Keratinocyte (primary cell): ENCODE results near the gene PFKP. TPM values are rescaled to one million over a fixed set of nuclear protein-coding genes. Genes with fewer than 3 reads are reported as not detected.
"Not testable (repeated sequence)": the region's sequence is repeated elsewhere in the genome, so short reads cannot be mapped to it uniquely, and the experiment has no call there.

ENCODE experiments used
- DNase-seq: peaks from one replicate; pipeline ENCODE4 v3.0.0-alpha.2; 2011; ENCODE audit warnings: low read depth, missing footprints, low spot score
- FAIRE-seq: peaks from 2 replicates; lab custom pipeline; 2011; peaks lifted over from hg19 to GRCh38; lab: Jason Lieb, UNC
- H2AFZ ChIP-seq: 2 replicates; pipeline ENCODE4 v1.6.0; 2012; ENCODE audit warnings: low read length, control low read depth, inconsistent platforms; ENCODE audit not compliant: control insufficient read depth
- H3K27ac ChIP-seq: 2 replicates; pipeline ENCODE4 v1.5.1; 2011; ENCODE audit warnings: low read length; ENCODE audit not compliant: control insufficient read depth, insufficient read depth
- H3K27me3 ChIP-seq: 3 replicates; pipeline ENCODE4 v1.6.0; 2011; ENCODE audit warnings: low read length; ENCODE audit not compliant: control insufficient read depth, insufficient read depth; ENCODE audit errors: extremely low read depth
- H3K36me3 ChIP-seq, 2 experiments: 2 replicates in 1 of 2; 3 replicates in 1 of 2; pipeline ENCODE4 v1.5.1; 2011; ENCODE audit warnings: low read length in 2 of 2, mild to moderate bottlenecking in 1 of 2; ENCODE audit not compliant: control insufficient read depth in 2 of 2, insufficient read depth in 2 of 2; ENCODE audit errors: extremely low read depth in 1 of 2
- H3K4me1 ChIP-seq: 3 replicates; pipeline ENCODE4 v1.5.1; 2011; ENCODE audit warnings: low read length; ENCODE audit not compliant: control insufficient read depth, insufficient read depth; ENCODE audit errors: extremely low read depth
- H3K4me2 ChIP-seq: 3 replicates; pipeline ENCODE4 v1.6.0; 2011; ENCODE audit warnings: low read depth, low read length; ENCODE audit not compliant: control insufficient read depth, insufficient read depth; ENCODE audit errors: extremely low read depth
- H3K4me3 ChIP-seq, 3 experiments: fragments of 200-600 bp in 1 of 3; sonication (generic) in 1 of 3; 2 replicates in 2 of 3; 3 replicates in 1 of 3; pipeline ENCODE4 v1.5.1; 2011 to 2016; ENCODE audit warnings: low read length in 3 of 3, mild to moderate bottlenecking in 3 of 3, control low read depth in 2 of 3, inconsistent platforms in 1 of 3, low read depth in 1 of 3, mixed read lengths in 1 of 3, mixed run types in 1 of 3, moderate library complexity in 1 of 3; ENCODE audit not compliant: control insufficient read depth in 2 of 3, insufficient read depth in 2 of 3; ENCODE audit errors: extremely low read depth in 1 of 3
- H3K79me2 ChIP-seq: 2 replicates; pipeline ENCODE4 v1.6.0; 2012; ENCODE audit warnings: low read length; ENCODE audit not compliant: control insufficient read depth, insufficient read depth
- H3K9ac ChIP-seq: 3 replicates; pipeline ENCODE4 v1.6.0; 2011; ENCODE audit warnings: low read length; ENCODE audit not compliant: control insufficient read depth, insufficient read depth; ENCODE audit errors: extremely low read depth
- H3K9me1 ChIP-seq: 3 replicates; pipeline ENCODE4 v1.6.0; 2011; ENCODE audit warnings: low read length; ENCODE audit not compliant: control insufficient read depth, insufficient read depth; ENCODE audit errors: extremely low read depth
- H3K9me3 ChIP-seq: 2 replicates; pipeline ENCODE4 v1.5.1; 2012; ENCODE audit warnings: low read depth, low read length; ENCODE audit not compliant: control insufficient read depth
- H4K20me1 ChIP-seq: 3 replicates; pipeline ENCODE4 v1.6.0; 2011; ENCODE audit warnings: low read length; ENCODE audit not compliant: control insufficient read depth, insufficient read depth; ENCODE audit errors: extremely low read depth
- CTCF ChIP-seq, 3 experiments: IDR thresholded peaks in 1 of 3; conservative IDR thresholded peaks in 1 of 3; optimal IDR thresholded peaks in 1 of 3; 2 replicates in 2 of 3; 3 replicates in 1 of 3; pipeline versions ENCODE3 to v1.5.1; 2011; ENCODE audit warnings: low read length in 3 of 3, mild to moderate bottlenecking in 3 of 3, moderate library complexity in 2 of 3, control low read depth in 1 of 3, inconsistent platforms in 1 of 3; ENCODE audit not compliant: insufficient read depth in 2 of 3; ENCODE audit errors: extremely low read depth in 1 of 3
- EZH2 ChIP-seq: IDR thresholded peaks from one replicate; pipeline ENCODE4 v1.6.1; 2012; ENCODE audit warnings: inconsistent platforms, mild to moderate bottlenecking, low read length, moderate library complexity
- dilution Hi-C: fragments of 300-500 bp; cut with MboI; formaldehyde crosslinking; loops from one replicate; pipeline ENCODE4 v1.7.0; 2020; ENCODE audit warnings: low sequenced_read_pairs; ENCODE audit not compliant: extremely low pct_ligation_motif_present
- polyA plus RNA-seq, 5 experiments: library from polyadenylated mRNA; depleted of rRNA in 3 of 5; stranded (reverse) in 3 of 5; stranded (forward) in 1 of 5; unstranded in 1 of 5; fragments of >200 nt; gene quantifications; 1 replicate in 1 of 5; 2 replicates in 3 of 5; 3 replicates in 1 of 5; pipeline versions ENCODE4 v1.2.1 to v1.2.3, GENCODE V29; 2011 to 2012; ENCODE audit warnings: missing spikeins in 2 of 5, low read depth in 1 of 5, low replicate concordance in 1 of 5

The PFKP gene
- polyA plus RNA-seq, 1 donor (not counting 4 experiments of a cell fraction or from before 2014, with no cell fraction given) = 117 TPM

- no peak overlapping the region for H3K4me3 ChIP-seq
- H3K79me2 ChIP-seq = peaks cover 22% of the 10 kb centered on the region
- H3K9me3 ChIP-seq = no peaks in the 10 kb centered on the region
- H3K27me3 ChIP-seq = no peaks in the 10 kb centered on the region
- H3K9ac ChIP-seq = no peak overlapping the region
- peaks cover 2% of the 10 kb centered on the region for H3K4me1 ChIP-seq
- no peaks in the 10 kb centered on the region for H3K9me1 ChIP-seq
- DNase-seq = no peak
- FAIRE-seq = no peak
- peaks cover 28 to 37% of the 10 kb centered on the region in 2 experiments for H3K36me3 ChIP-seq
- no peak overlapping the region for H2AFZ ChIP-seq
- no peak for TF ChIP-seq EZH2
- TF ChIP-seq CTCF (optimal IDR thresholded peaks at IDR 0.05 in 1 of 3, IDR thresholded peaks at IDR 0.05 in 1 of 3, conservative IDR thresholded peaks at IDR 0.05 in 1 of 3; ENCODE audit: extremely low read depth in 1 of 3, insufficient read depth in 2 of 3, low read length in 3 of 3) = no peak
- dilution Hi-C loops = no loop called here
- no peak overlapping the region for H3K4me2 ChIP-seq
- no peak overlapping the region for H3K27ac ChIP-seq
- H4K20me1 ChIP-seq = no peaks in the 10 kb centered on the region
These were observed 102.3 kb downstream of the PFKP start for GRCh38 chr10:3169673-3170072.

- H3K9me1 ChIP-seq, H4K20me1 ChIP-seq, FAIRE-seq, H3K9me3 ChIP-seq, DNase-seq, H3K4me1 ChIP-seq, H3K27me3 ChIP-seq, H2AFZ ChIP-seq, dilution Hi-C loops: not testable (repeated sequence)
- peaks cover 17 to 22% of the 10 kb centered on the region in 2 experiments for H3K36me3 ChIP-seq
- peak overlapping the region; percentile 93 for H3K9ac ChIP-seq
- H3K4me3 ChIP-seq = peak overlapping the region; percentile 85 to 92 (median 89)
- H3K4me2 ChIP-seq = peak overlapping the region; percentile 76
- peaks cover 22% of the 10 kb centered on the region for H3K79me2 ChIP-seq
- peak overlapping the region; percentile 88 for H3K27ac ChIP-seq
These were observed 104.1 kb downstream of the PFKP start for GRCh38 chr10:3171488-3171887.

GRCh38 chr10:3172081-3172445 lies 104.7 kb downstream of the PFKP start:
- peak overlapping the region; percentile 42 for H2AFZ ChIP-seq
- dilution Hi-C loops = no loop called here

More at GRCh38 chr10:3172081-3172445, 104.7 kb downstream of the PFKP start:
- Histone ChIP-seq H3K9ac (peak overlapping the region; percentile 93), H4K20me1 (no peaks in the 10 kb centered on the region), H3K4me3 (peak overlapping the region; percentile 85 to 92 (median 89)), H3K27me3 (no peaks in the 10 kb centered on the region), H3K4me2 (peak overlapping the region; percentile 76), H3K79me2 (peaks cover 22% of the 10 kb centered on the region), H3K27ac (peak overlapping the region; percentile 88), H3K36me3 (peaks cover 17% of the 10 kb centered on the region in 2 experiments), H3K9me3 (no peaks in the 10 kb centered on the region), H3K9me1 (no peaks in the 10 kb centered on the region), H3K4me1 (peaks cover 2% of the 10 kb centered on the region)
- FAIRE-seq (no peak), DNase-seq (no peak)
- TF ChIP-seq EZH2 (no peak), CTCF (optimal IDR thresholded peaks at IDR 0.05 in 1 of 3, IDR thresholded peaks at IDR 0.05 in 1 of 3, conservative IDR thresholded peaks at IDR 0.05 in 1 of 3; ENCODE audit: extremely low read depth in 1 of 3, insufficient read depth in 2 of 3, low read length in 3 of 3) (no peak)
